ENCODE measurements around the gene SLC25A53.

- TF ChIP-seq, protein P1, sequence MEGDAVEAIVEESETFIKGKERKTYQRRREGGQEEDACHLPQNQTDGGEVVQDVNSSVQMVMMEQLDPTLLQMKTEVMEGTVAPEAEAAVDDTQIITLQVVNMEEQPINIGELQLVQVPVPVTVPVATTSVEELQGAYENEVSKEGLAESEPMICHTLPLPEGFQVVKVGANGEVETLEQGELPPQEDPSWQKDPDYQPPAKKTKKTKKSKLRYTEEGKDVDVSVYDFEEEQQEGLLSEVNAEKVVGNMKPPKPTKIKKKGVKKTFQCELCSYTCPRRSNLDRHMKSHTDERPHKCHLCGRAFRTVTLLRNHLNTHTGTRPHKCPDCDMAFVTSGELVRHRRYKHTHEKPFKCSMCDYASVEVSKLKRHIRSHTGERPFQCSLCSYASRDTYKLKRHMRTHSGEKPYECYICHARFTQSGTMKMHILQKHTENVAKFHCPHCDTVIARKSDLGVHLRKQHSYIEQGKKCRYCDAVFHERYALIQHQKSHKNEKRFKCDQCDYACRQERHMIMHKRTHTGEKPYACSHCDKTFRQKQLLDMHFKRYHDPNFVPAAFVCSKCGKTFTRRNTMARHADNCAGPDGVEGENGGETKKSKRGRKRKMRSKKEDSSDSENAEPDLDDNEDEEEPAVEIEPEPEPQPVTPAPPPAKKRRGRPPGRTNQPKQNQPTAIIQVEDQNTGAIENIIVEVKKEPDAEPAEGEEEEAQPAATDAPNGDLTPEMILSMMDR (IDR thresholded peaks at IDR 0.05 in 4 of 5, conservative IDR thresholded peaks at IDR 0.05 in 1 of 5) = no peak
- no peak for TF ChIP-seq POLR2A (IDR thresholded peaks at IDR 0.05)
Observed at GRCh38 chrX:104195013-104195412, 38.2 kb upstream of the SLC25A53 start.

Measured in gastrocnemius medialis (tissue), 4 donors.